GM23248 (cell line): Measurements from ENCODE around the gene TBC1D8.

ENCODE experiments used
- EZH2 ChIP-seq: fragments of 200-600 bp; sonication (generic); IDR thresholded peaks from 2 replicates; pipeline ENCODE4 v1.6.1; 2018; ENCODE audit warnings: antibody characterized with exemption, mild to moderate bottlenecking; ENCODE audit not compliant: insufficient read depth, poor library complexity, severe bottlenecking
- EZH2phosphoT487 ChIP-seq: fragments of 200-600 bp; sonication (generic); IDR thresholded peaks from 2 replicates; pipeline ENCODE4 v1.6.1; 2018; ENCODE audit warnings: antibody characterized with exemption, moderate library complexity, mild to moderate bottlenecking, low read depth; ENCODE audit not compliant: insufficient read depth

- no peak for TF ChIP-seq EZH2
- no peak for TF ChIP-seq EZH2phosphoT487
Measured at GRCh38 chr2:101030866-101031554, 120.2 kb downstream of the TBC1D8 start.
